Ovary (tissue), 3 donors: ENCODE data around the gene TMEM140.

Experiments used
- CTCF ChIP-seq, 3 donors: fragments of 450-650 bp in 2 of 3; fragments of 200-600 bp in 1 of 3; IDR thresholded peaks; one replicate each; pipeline versions ENCODE4 v1.5.1 to v1.8.0; 2016 to 2022; ENCODE audit warnings: antibody characterized with exemption in 3 of 3, mild to moderate bottlenecking in 1 of 3
- EP300 ChIP-seq: sonication (generic); formaldehyde crosslinking; IDR thresholded peaks from one replicate; pipeline ENCODE4 v1.6.1; 2017; ENCODE audit warnings: antibody characterized with exemption
- POLR2A ChIP-seq: fragments of 450-650 bp; IDR thresholded peaks from one replicate; pipeline ENCODE4 v1.6.1; 2017; ENCODE audit warnings: antibody characterized with exemption, mild to moderate bottlenecking, moderate library complexity
- donor health status: DM: no; HTN: no; CAD: no.

GRCh38 chr7:135195968-135196629 is 48.2 kb downstream of the TMEM140 start:
- TF ChIP-seq CTCF (IDR thresholded peaks at IDR 0.05) (no peak), POLR2A (no peak), EP300 (no peak)
